PC-3 (cell line): ENCODE data around the gene RNF20. TPM values are rescaled to one million over a fixed set of nuclear protein-coding genes. Genes with fewer than 3 reads are reported as not detected.

Experiments used
- ATAC-seq: fragments of 200-7000 bp; cut with Tn5 transposase; 2 replicates; pipeline ENCODE4 v1.9.1; 2020; ENCODE audit warnings: mild to moderate bottlenecking, moderate library complexity
- BruUV-seq: library from RNA; stranded (reverse); fragments of 400-500 nt; replicated peaks from 2 replicates; lab custom pipeline; 2021; lab: Mats Ljungman, UMichigan
- CTCF ChIA-PET: fragments of 300-600 bp; sonication (Branson Sonifier 250); formaldehyde crosslinking; loops from one replicate; lab custom pipeline; 2022; ENCODE audit warnings: antibody characterized with exemption; lab: Charles Lee
- POLR2A ChIA-PET: fragments of 300-600 bp; sonication (Branson Sonifier 250); formaldehyde crosslinking; loops from one replicate; lab custom pipeline; 2022; ENCODE audit warnings: antibody characterized with exemption; ENCODE audit not compliant: unreplicated experiment; lab: Charles Lee
- DNase-seq: peaks from one replicate; pipeline ENCODE4 v3.0.0-alpha.2; 2015
- H2AFZ ChIP-seq: fragments of 300-600 bp; sonication (generic); 2 replicates; pipeline ENCODE4 v1.6.0; 2016; ENCODE audit warnings: antibody characterized with exemption, low read length
- H3F3A ChIP-seq: fragments of 300-600 bp; sonication (generic); one replicate; pipeline ENCODE4 v1.6.0; 2017; ENCODE audit warnings: antibody characterized with exemption, low read length, control low read depth, mild to moderate bottlenecking; ENCODE audit not compliant: unreplicated experiment
- H3K27ac ChIP-seq: fragments of 300-600 bp; sonication (generic); 2 replicates; pipeline ENCODE4 v1.5.1; 2016; ENCODE audit warnings: mild to moderate bottlenecking, low read length
- H3K27me3 ChIP-seq: fragments of 300-600 bp; sonication (generic); 2 replicates; pipeline ENCODE4 v1.6.1; 2016; ENCODE audit warnings: low read length, mixed read lengths
- H3K36me3 ChIP-seq: fragments of 300-600 bp; sonication (generic); 2 replicates; pipeline ENCODE4 v1.6.1; 2016; ENCODE audit warnings: low read depth, mixed run types, low read length, mixed read lengths
- H3K4me1 ChIP-seq: fragments of 300-600 bp; sonication (generic); 2 replicates; pipeline ENCODE4 v1.5.1; 2016; ENCODE audit warnings: low read length; ENCODE audit not compliant: insufficient read depth
- H3K4me2 ChIP-seq: fragments of 300-600 bp; sonication (generic); 2 replicates; pipeline ENCODE4 v1.6.0; 2016; ENCODE audit warnings: low read length
- H3K4me3 ChIP-seq: fragments of 300-600 bp; sonication (generic); 2 replicates; pipeline ENCODE4 v1.5.1; 2016; ENCODE audit warnings: mild to moderate bottlenecking, low read length, mixed read lengths
- H3K79me2 ChIP-seq: fragments of 300-600 bp; sonication (generic); 2 replicates; pipeline ENCODE4 v1.6.1; 2017; ENCODE audit warnings: low read length, mixed read lengths
- H3K9ac ChIP-seq: fragments of 300-600 bp; sonication (generic); 2 replicates; pipeline ENCODE4 v1.6.0; 2016; ENCODE audit warnings: mild to moderate bottlenecking, low read length
- H3K9me2 ChIP-seq: fragments of 300-600 bp; sonication (generic); replicated peaks from 2 replicates; pipeline ENCODE4 v1.6.1; 2016; ENCODE audit warnings: mixed run types, low read length, mixed read lengths
- H3K9me3 ChIP-seq: fragments of 300-600 bp; sonication (generic); 2 replicates; pipeline ENCODE4 v1.6.1; 2016; ENCODE audit warnings: low read length, mixed read lengths
- H4K20me1 ChIP-seq: fragments of 300-600 bp; sonication (generic); 2 replicates; pipeline ENCODE4 v1.6.1; 2016; ENCODE audit warnings: low read length, mixed read lengths
- CTCF ChIP-seq: fragments of 300-600 bp; sonication (generic); conservative IDR thresholded peaks from 2 replicates; pipeline ENCODE4 v1.5.1; 2017; ENCODE audit warnings: antibody characterized with exemption, low read depth, mild to moderate bottlenecking, low read length
- EZH2 ChIP-seq: fragments of 300-600 bp; sonication (generic); IDR thresholded peaks from one replicate; pipeline ENCODE4 v1.6.1; 2017; ENCODE audit warnings: antibody characterized with exemption, mild to moderate bottlenecking, low read length; ENCODE audit not compliant: unreplicated experiment
- EZH2phosphoT487 ChIP-seq: fragments of 300-600 bp; sonication (generic); IDR thresholded peaks from 2 replicates; pipeline ENCODE4 v1.6.1; 2018; ENCODE audit warnings: mild to moderate bottlenecking, antibody characterized with exemption, low read length, borderline replicate concordance
- intact Hi-C: fragments of 100-400 bp; cut with micrococcal nuclease; formaldehyde crosslinking; loops from 2 replicates; pipeline ENCODE4 v1.9.0; 2023
- total RNA-seq: library from RNA; depleted of rRNA; stranded (reverse); fragments of >200 nt; gene quantifications from 2 replicates; pipeline ENCODE4 v1.2.3, GENCODE V29; 2014

The RNF20 gene
- total RNA-seq, 1 experiment from 2014 or later = 14.7 TPM

- Histone ChIP-seq H3K27ac (no peak overlapping the region), H3K27me3 (peaks cover 3% of the 10 kb centered on the region; the same call in 1 of the 2 replicates), H2AFZ (no peak overlapping the region), H3K9me3 (no peaks in the 10 kb centered on the region), H3K9ac (no peak overlapping the region), H3K4me1 (no peaks in the 10 kb centered on the region), H3K36me3 (no peaks in the 10 kb centered on the region), H3K79me2 (no peaks in the 10 kb centered on the region), H3K9me2 (no peaks in the 10 kb centered on the region), H3K4me2 (no peak overlapping the region), H3F3A (no peaks in the 10 kb centered on the region), H3K4me3 (no peak overlapping the region), H4K20me1 (no peaks in the 10 kb centered on the region)
- TF ChIP-seq CTCF = no peak
- no peak for TF ChIP-seq EZH2phosphoT487
- no peak for TF ChIP-seq EZH2
- ChIA-PET CTCF (no interaction called here), POLR2A (no interaction called here)
- no TSS peak for BruUV-seq
- intact Hi-C loops = no loop called here
- ATAC-seq (no peak), DNase-seq (peak; percentile 6)
Observed at GRCh38 chr9:101495810-101496209, 37.8 kb upstream of the RNF20 start.

- peaks cover 3% of the 10 kb centered on the region; the same call in 1 of the 2 replicates for H3K27me3 ChIP-seq
- H3K79me2 ChIP-seq = no peaks in the 10 kb centered on the region
- no peak for ATAC-seq
- no peak overlapping the region for H2AFZ ChIP-seq
- H3K9me3 ChIP-seq = no peaks in the 10 kb centered on the region
- no peaks in the 10 kb centered on the region for H3K4me1 ChIP-seq
- ChIA-PET CTCF (no interaction called here), POLR2A (no interaction called here)
- H3K9ac ChIP-seq = no peak overlapping the region
- H3F3A ChIP-seq = no peaks in the 10 kb centered on the region
- TF ChIP-seq EZH2phosphoT487 = no peak
- TF ChIP-seq EZH2 = no peak
- no peak for TF ChIP-seq CTCF
- no peak overlapping the region for H3K4me3 ChIP-seq
- no peak for DNase-seq
- no TSS peak for BruUV-seq
- H3K9me2 ChIP-seq = no peaks in the 10 kb centered on the region
- no peaks in the 10 kb centered on the region for H3K36me3 ChIP-seq
- intact Hi-C loops = no loop called here
- no peak overlapping the region for H3K27ac ChIP-seq
- no peak overlapping the region for H3K4me2 ChIP-seq
- H4K20me1 ChIP-seq = no peaks in the 10 kb centered on the region
Observed at GRCh38 chr9:101498323-101498722, 35.3 kb upstream of the RNF20 start.

- H3K36me3 ChIP-seq = no peaks in the 10 kb centered on the region
- H3K4me1 ChIP-seq = no peaks in the 10 kb centered on the region
- no peaks in the 10 kb centered on the region for H4K20me1 ChIP-seq
- ChIA-PET POLR2A (no interaction called here), CTCF (no interaction called here)
- TF ChIP-seq CTCF = no peak
- no peak for TF ChIP-seq EZH2
- no peak for TF ChIP-seq EZH2phosphoT487
- H3F3A ChIP-seq = no peaks in the 10 kb centered on the region
- no peaks in the 10 kb centered on the region for H3K9me2 ChIP-seq
- no TSS peak for BruUV-seq
- H3K9me3 ChIP-seq = no peaks in the 10 kb centered on the region
- no peak for DNase-seq
- intact Hi-C loops = no loop called here
- no peaks in the 10 kb centered on the region for H3K27me3 ChIP-seq
- H3K79me2 ChIP-seq = no peaks in the 10 kb centered on the region
- H3K27ac ChIP-seq = no peak overlapping the region
- H3K9ac ChIP-seq = no peak overlapping the region
- no peak overlapping the region for H3K4me2 ChIP-seq
- ATAC-seq = no peak
- no peak overlapping the region for H2AFZ ChIP-seq
- H3K4me3 ChIP-seq = no peak overlapping the region
Observed at GRCh38 chr9:101504188-101504587, 29.5 kb upstream of the RNF20 start.
